Occipital lobe (tissue), 2 donors: ENCODE measurements around the gene ARRDC2. TPM values are rescaled to one million over a fixed set of nuclear protein-coding genes. Genes with fewer than 3 reads are reported as not detected.
A peak's percentile ranks its signal among the peaks of the same experiment; 100 is the strongest.
"Not testable (repeated sequence)": the region's sequence is repeated elsewhere in the genome, so short reads cannot be mapped to it uniquely, and the experiment has no call there.

Experiments
- DNase-seq: peaks from one replicate; lab custom pipeline; 2025; lab: John Stamatoyannopoulos, UW
- total RNA-seq: library from RNA; depleted of rRNA; stranded (reverse); fragments of >200 nt; gene quantifications from one replicate; pipeline ENCODE4 v1.2.3, GENCODE V29; 2014

The ARRDC2 gene
- total RNA-seq = 5.1 TPM

DNA sequence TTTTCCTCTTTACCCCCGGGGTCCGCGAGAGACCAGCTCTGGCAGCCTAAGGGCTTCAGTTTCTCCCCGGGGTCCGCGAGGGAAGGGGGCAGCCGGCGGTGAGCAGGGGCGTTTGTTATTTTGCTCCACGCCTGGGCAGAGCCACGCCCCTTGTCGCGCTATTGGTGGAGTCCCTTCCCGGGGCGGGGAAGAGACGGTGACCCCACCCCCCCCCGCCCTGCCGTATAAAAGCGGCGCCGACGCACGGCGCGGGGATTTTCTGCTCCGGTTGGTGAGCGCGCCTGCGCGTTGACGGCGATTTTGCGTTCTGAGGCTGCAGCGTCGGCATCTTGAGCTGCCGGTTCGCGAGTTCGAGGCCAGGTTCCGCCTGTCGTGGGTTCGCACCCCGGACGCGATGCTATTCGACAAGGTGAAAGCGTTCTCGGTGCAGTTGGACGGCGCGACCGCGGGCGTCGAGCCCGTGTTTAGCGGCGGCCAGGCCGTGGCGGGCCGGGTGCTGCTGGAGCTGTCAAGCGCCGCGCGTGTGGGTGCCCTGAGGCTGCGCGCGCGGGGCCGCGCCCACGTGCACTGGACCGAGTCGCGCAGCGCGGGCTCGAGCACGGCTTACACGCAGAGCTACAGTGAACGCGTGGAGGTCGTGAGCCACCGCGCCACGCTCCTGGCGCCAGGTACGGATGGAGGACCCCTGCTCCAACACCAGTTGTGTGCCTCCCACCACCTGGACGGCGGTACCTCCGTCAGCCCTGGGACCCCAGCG, at the start of gene ARRDC2:
Gene ARRDC2, plus strand, starts transcription at position 254 of the 757 bp plus-strand sequence. Its CDS starts 141 bp downstream, at position 395.
- DNase-seq = peak; percentile 88

DNA sequence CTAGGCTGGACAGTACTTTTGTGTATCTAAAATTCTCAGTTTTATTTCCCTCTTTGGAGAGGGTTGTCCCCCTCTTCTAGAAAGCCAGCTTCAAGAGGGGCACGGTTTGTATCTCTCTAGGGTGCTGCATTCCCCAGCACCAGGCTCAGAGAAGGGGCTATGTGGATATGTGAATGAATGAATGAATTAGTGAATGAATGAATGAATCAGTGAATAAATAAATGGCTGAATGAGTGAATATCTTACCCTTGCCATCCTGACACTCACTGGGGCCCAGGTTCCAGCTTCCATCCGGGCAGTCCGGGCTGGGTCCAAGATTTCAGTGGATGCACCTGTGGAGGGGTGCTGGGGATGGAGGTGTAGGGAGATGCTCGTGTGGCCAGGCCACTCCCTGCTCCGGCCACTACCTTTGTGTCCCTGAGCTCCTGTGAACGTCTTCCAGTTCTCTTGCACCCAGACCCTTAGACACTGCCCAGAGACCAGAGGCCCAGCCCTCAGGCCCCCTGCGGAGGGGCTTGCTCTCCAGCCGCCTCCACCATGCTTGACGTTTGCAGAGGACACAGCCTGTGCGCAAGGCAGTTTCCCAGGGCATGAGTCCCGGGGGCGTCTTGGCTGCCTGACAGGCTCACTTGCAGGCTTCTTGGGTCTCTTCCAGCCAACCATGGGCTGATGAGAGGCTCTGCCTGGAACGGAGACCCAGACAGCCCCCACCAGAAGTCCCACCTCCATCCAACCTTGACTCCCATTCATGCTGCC, 43.9 kb upstream of the ARRDC2 start:
- no peak for DNase-seq

DNA sequence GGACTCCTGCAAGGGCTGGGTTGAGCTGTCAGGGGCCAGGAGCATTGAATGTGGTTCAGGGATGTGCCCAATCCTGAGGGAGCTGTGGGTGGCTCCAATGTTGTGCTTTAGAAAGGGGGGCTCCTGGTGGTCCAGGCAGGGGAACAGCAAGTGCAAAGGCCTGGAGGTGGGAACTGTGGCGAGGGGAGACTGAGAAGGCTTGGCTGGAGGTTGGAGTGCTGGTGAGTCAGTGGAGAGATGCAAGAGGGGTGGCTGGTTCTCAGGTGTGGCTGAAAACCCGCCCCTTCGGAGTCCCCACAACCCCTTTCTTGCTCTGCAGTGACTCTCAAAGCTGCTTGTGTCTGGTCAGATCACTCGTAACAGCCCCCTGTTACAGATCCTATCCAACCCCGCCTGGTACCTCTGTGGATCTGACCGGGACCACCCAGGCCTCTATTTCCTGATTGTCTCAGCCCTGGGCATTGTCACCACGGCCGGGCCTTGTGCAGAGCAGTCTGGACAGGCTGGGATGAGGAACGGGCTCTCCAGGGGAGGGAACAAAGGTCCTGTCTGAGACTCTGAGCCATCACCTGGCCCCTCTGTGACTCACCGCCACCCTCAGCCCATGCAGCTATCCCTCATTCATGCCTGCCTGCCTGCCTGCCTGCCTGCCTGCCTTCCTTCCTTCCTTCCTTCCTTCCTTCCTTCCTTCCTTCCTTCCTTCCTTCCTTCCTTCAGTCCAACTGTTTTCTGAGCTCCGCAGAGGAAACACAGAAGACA, 42.4 kb upstream of the ARRDC2 start:
- no peak for DNase-seq

DNA sequence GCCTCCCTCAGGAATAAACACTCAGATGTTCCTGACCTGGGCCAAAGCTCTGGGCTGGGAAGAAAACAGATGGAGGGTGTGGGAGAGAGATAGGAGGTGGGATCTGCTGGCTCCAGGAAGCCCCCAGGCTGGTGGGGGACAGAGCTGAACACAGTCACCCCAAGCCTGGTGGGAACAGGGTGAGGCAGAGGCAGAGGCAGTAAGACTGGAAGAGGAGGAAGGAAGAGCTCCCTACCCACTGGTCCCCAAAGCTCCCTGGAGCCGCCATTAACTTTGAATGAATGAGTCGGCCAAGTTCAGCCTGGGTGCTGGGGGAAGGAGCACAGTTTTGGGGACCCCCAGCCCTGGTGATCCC, 41.9 kb upstream of the ARRDC2 start:
- no peak for DNase-seq

DNA sequence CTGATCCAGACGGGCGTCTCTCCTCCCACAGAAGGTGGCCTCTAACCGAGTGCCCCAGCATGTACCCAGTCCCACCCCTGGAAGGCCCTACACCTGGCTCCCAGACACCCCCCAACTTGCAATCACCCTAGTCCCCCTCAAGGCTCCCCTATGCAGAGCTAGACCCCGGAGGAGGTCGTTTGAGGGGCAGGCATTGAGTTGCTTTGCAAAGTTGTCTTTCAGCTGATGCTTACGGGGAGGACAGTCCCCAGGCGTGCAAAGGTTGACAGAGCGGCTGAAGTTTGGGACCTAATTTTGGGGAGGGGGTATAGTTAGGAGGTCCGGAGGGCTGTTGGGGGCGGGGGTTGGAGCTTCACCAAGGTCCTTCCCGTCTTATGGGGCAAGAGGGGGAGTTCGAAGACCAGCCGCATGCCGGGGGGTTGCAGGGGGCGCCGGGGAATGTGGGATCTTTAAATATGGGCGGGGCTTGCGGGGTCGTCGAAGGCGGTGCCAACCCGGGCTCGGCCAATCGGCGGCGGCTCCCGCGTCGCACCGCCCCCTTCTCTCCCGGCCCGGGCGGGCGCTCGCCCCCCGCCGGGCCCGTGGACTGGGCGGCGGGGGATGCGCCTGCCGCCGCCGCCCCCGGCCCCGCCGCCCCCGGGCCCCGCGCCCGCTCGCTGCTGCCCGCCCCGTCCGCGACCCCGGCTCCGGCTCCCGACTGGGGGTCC, 41.3 kb upstream of the ARRDC2 start, which contains the start of gene KCNN1:
Gene KCNN1, plus strand, starts transcription at position 558 of the 707 bp plus-strand sequence. CDS start 6,782 bp downstream, outside the sequence.
- DNase-seq = no peak

DNA sequence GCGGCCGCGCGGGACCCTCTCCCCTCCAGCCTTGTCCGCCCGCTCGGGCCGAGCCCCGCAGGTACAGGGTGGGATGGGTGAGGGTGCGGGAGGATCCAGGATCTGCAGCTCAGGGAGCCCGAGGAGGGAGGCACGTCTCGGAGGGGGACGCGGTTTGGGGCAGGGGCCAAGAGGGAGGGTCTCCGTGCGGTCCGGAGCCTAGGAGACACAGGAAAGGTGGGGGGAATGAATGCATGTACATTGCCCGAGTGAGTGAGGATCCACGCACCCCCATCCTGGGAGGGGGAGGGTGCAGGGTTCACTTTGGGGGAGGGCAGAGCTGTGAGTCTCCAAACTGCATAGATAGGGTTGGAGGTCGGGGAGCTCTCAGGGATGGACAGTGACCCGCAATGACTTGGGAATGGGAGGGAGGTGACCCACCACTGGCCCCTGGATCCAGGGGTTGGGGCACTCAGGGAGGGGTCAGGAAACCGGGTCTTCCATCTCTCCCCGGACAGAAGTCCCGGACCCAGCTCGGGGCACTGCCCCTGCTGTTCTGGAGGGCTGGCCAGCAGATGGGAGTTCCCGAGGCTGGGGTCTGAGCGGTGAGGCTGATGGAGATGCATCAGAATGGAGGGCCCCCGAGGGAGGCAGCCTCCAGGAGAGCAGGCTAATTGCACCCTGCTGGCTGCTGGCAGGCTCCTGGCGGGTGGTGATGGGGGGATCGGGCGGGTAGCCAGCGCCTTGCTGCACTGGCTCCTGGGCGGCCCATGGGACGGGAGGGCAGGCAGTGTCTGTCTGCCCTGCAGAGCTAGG, 40.5 kb upstream of the ARRDC2 start:
- no peak for DNase-seq

DNA sequence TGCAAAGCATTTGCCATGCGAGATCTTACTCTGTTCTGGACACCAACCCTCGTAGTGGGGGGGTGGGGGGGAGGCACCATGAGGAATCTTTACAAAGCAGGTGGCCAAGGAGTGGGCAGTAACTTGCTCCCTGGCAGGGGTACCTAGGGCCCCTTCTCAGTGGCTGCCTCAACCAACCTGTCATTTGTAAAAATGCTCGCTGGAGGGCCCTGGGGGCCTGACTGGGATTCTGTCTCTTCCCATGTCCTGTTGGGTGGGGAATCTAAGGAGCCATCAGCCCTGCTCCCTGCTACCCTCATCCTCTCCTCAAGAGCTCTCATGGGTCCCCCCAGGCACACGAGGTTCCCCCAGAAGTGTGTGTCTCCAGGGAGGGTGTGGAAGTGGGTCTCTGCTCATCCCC, 39.6 kb upstream of the ARRDC2 start:
- DNase-seq = no peak

DNA sequence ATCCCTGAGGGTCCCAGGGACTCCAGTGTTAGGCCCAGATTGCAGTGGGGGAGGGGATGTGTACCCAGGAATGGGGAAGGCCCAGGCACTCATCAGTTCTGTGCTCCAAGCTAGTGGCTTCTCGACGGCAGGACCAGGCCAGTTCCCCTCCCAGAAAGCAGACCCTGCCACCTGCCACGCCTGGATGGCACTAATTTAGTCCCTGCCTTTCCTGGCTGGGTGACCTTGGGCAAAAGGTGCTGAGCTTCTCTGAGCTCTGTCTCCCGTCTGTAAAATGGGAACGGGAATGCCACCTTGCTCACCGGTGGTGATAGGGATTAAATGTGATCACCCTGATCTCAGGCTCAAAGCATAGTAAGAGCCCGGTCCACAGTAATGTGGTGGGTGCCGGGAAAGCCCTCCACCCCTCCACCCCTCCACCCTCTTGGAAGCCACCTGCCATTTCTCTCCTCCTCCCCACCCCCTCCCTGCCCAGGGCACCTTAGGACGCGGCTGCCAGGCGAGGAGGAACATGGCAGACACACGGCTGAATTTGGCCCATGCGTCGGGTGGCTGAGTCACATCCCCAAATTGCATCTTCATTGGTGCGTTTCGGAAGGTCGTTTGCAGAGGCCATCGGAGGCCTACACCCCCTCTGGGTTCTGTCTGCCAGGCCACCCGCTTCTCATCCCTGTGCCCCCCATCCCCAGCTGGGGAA, 38.7 kb upstream of the ARRDC2 start:
- DNase-seq = no peak

DNA sequence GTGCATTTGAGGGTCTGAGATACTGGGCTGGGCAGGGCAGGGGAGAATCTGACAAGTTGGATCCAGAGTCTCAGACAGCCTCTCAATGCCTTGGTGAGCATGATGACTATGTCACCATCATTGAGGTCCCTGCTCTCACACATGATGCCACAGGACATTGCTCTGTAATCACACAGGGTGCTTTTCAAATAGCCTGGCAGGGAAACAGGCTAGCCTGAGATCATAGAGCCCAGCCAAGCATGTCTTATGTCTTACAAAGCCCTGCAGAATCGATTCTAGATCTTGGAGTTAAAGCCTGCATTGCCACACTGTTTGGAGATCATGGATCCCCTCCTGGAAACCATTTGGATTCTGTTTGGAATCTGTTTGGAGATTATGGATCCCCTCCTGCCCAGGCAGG, 35.7 kb upstream of the ARRDC2 start:
- DNase-seq = no peak

DNA sequence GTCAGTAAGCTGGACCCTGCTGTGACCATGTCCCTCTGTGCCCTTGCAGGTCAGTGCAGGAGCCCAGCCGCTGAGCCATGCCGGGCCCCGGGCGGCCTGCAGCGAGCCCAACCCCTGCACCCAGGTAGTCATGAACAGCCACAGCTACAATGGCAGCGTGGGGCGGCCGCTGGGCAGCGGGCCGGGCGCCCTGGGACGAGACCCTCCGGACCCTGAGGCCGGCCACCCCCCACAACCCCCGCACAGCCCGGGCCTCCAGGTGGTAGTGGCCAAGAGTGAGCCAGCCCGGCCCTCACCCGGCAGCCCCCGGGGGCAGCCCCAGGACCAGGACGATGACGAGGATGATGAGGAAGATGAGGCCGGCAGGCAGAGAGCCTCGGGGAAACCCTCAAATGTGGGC, 34.2 kb upstream of the ARRDC2 start:
- DNase-seq = no peak

DNA sequence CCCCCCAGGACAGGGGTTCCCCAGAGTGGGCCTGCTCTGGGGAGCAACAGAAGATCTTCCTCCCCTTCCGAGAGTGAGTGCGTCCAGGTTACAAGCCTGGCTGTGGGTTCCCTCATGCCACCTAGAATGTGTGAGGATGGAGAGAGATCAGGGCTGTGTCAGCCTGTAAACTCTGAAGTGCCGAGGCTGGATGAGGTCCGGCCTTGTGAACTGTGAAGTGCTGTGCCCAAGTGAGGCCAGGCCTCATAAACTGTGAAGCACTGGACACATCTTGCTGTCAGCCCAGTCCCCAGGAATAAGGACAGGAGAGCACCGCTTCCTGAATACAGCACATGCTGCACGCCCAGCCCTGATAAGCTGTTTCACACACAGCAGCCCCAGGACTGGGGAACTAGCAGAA, 33.4 kb upstream of the ARRDC2 start:
- DNase-seq = no peak

DNA sequence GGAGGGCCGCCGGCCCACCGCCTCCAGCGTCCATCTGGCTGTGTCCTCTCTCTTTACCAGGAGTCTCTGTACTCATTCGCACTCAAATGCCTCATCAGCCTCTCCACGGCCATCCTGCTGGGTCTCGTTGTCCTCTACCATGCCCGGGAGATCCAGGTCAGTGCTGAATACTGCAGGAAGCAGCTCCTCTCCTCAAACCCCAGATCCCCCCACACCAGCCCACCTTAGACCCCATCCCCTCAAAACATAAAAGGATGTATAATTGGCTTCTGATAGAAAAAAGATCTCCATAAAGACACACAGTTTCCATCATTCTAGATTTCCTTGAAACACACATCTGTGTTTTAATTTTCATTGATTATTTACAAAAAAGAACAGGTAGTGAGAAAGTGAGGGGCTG, 32.9 kb upstream of the ARRDC2 start:
- DNase-seq = no peak

DNA sequence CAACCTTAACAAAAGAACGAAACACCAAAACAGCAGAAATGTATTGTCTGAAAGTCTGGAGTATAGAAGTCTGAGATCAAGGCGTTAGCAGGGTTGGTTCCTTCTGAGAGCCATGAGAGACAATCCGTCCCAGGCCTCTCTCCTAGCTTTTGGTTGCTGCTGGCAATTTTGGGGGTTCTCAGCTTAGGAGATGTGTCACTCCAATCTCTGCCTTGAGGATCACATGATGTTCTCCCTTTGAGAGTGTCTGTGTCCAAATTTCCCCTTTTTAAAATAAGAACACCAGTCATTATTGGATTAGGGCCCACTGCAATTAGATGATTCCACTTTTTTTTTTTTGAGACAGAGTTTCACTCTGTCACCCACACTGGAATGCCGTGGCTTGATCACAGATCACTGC, 30.9 kb upstream of the ARRDC2 start:
- no peak for DNase-seq

DNA sequence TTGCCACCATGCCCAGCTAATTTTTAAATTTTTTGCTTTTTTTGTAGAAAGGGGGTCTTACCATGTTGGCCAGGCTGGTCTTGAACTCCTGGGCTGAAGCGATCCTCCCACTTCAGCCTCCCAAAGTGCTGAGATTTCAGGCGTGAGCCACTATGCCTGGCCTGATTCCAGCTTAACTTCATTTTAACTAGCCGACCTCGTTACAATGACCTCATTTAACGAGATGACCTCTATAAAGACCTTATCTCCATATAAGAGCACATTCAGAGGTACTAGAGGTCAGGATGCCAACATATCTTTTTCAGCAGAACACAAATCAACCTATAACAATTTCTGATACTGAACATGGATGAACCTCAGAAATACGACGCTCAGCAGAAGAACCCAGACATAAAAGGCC, 30.5 kb upstream of the ARRDC2 start:
- no peak for DNase-seq

DNA sequence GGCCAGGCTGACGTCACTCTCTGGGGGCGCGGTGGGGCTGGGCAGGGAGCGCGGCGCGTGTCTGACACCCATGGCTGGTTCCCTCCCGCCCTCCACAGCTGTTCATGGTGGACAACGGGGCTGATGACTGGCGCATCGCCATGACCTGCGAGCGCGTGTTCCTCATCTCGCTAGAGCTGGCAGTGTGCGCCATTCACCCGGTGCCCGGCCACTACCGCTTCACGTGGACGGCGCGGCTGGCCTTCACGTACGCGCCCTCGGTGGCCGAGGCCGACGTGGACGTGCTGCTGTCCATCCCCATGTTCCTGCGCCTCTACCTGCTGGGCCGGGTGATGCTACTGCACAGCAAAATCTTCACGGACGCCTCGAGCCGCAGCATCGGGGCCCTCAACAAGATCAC, 26.4 kb upstream of the ARRDC2 start:
- DNase-seq = no peak

DNA sequence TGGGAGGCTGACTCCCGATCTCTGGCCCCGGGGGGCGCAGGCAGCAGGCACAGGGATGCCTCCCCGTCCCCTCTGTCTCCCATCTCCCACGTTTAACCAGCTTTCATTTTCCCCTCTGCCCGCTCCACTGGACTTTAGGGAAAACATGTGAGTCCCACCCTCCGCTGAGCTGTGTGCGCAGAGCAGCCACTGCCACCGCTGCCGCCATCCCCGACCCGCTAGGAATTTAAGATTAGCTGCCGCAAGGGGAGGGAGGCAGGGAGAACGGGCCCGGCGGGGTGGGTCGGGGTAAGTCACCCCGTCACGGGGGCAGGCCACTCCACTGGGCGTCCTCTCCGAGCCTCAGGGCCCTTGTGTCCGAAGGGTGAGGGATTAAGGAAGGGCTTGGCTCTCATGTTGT, 25.5 kb upstream of the ARRDC2 start:
- DNase-seq = no peak

DNA sequence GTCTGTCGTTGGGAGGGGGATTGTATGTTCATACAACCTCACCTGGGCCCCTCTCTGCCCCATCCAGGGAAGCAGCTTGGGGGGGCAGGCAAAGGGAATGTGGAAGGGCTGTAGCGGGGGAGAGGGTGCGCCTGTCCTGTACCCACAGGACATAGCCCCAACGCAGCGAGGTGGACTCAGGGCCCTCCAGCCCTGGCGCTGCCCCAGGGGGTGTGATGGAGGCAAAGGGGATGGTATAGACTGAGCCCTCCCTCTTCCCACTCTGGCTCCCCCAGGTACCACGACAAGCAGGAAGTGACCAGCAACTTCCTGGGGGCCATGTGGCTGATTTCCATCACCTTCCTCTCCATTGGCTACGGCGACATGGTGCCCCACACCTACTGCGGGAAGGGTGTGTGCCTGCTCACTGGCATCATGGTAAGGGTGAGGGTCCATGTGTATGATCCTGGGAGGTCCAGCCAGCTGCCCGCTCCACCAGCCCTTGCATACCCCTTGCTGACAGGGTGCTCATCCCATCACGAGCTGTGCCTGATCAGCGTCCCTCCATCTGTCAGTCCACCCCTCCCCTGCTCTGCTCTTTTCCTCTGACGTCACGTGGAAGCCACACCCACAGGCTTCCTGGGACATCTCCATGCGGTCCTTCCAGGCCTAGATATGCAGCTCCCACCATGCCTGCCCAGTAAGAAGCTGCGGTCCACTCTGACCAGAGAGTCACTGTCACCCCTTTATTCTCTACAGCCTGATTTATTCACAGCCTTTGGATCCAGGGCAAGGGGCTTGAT, 22.7 kb upstream of the ARRDC2 start:
- DNase-seq = no peak

DNA sequence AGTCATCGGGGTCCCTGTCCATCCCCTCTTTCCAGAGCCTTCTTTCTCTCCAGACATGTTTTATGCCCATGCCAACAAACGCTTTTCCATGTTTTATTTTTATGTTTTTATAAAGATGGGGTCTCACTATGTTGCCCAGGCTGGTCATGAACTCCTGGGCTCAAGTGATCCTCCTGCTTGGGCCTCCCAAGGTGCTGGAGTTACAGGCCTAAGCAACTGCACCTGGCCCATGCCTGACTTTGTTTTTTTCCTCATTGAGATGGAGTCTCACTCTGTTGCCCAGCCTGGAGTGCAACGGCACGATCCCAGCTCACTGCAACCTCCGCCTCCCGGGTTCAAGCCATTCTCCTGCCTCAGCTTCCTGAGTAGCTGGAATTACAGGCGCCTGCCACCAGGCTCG, 21.4 kb upstream of the ARRDC2 start:
- not testable (repeated sequence) for DNase-seq

DNA sequence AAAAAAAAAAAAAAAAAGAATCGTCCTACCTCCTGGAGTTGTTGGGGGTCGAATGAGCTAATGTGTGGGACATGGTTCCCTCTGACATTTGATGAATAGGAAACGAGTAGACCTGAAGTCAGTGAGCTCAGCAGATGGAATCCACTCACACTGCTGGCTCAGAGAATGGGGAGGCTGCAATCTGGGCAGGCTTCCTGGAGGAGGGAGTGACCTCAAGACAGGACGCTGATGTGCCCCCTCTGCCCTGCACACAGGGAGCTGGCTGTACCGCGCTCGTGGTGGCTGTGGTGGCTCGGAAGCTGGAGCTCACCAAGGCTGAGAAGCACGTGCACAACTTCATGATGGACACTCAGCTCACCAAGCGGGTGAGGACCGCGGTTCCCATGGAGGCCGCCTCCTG, 19.8 kb upstream of the ARRDC2 start:
- no peak for DNase-seq
